Adrenal gland (tissue), 12 donors: Measurements from ENCODE around the gene MYH6. TPM values are rescaled to one million over a fixed set of nuclear protein-coding genes. Genes with fewer than 3 reads are reported as not detected.
"Not testable (repeated sequence)": the region's sequence is repeated elsewhere in the genome, so short reads cannot be mapped to it uniquely, and the experiment has no call there.

Source experiments
- DNase-seq, 7 donors: peaks; one replicate each; pipeline ENCODE4 v3.0.0-alpha.2; 2019 to 2020
- H3K27ac ChIP-seq, 5 donors: fragments of 200-600 bp; sonication (generic) in 4 of 5; 1 replicate in 3 of 5; 2 replicates in 2 of 5; pipeline versions ENCODE4 v1.5.1 to v1.8.0; 2016 to 2020; ENCODE audit warnings: mild to moderate bottlenecking in 1 of 5
- H3K27me3 ChIP-seq: fragments of 200-600 bp; 2 replicates; pipeline ENCODE4 v1.8.0; 2021
- H3K36me3 ChIP-seq, 2 donors: fragments of 200-600 bp; replicated peaks in 1 of 2; 1 replicate in 1 of 2; 2 replicates in 1 of 2; pipeline versions ENCODE4 v1.5.1 to v1.8.0; 2018 to 2022
- H3K4me1 ChIP-seq, 2 donors: fragments of 200-600 bp; replicated peaks in 1 of 2; 1 replicate in 1 of 2; 2 replicates in 1 of 2; pipeline versions ENCODE4 v1.5.1 to v1.8.0; 2018 to 2021
- H3K4me3 ChIP-seq, 4 donors: fragments of 200-600 bp; sonication (generic) in 3 of 4; one replicate each; pipeline ENCODE4 v1.5.1; 2016 to 2018
- H3K9me3 ChIP-seq, 3 donors: fragments of 200-600 bp; sonication (generic) in 1 of 3; replicated peaks in 1 of 3; 1 replicate in 2 of 3; 2 replicates in 1 of 3; pipeline versions ENCODE4 v1.5.1 to v1.8.0; 2016 to 2021
- CTCF ChIP-seq, 6 experiments: fragments of 450-650 bp in 4 of 6; fragments of 200-600 bp in 2 of 6; sonication (generic) in 1 of 6; IDR thresholded peaks; 1 replicate in 5 of 6; 2 replicates in 1 of 6; pipeline versions ENCODE4 v1.5.1 to v1.8.0; 2016 to 2021; ENCODE audit warnings: antibody characterized with exemption in 6 of 6, mild to moderate bottlenecking in 2 of 6, moderate library complexity in 1 of 6
- POLR2A ChIP-seq, 2 donors: fragments of 450-650 bp; IDR thresholded peaks; one replicate each; pipeline ENCODE4 v1.6.1; 2017; ENCODE audit warnings: antibody characterized with exemption in 2 of 2, mild to moderate bottlenecking in 2 of 2, moderate library complexity in 1 of 2
- WGBS, 4 donors: extraction: QIAGEN DNeasy Blood & Tissue Kit in 2 of 4; methylation state at CpG; one replicate each; pipeline versions ENCODE4 v1.1.5 to v1.1.7; 2013 to 2017; 5-methylcytosine and 5-hydroxymethylcytosine counted together
- intact Hi-C, 2 donors: fragments of 100-400 bp; cut with DNase I; formaldehyde crosslinking; loops; one replicate each; pipeline versions ENCODE4 v1.14.1 to v1.15.0; 2022 to 2023
- polyA plus RNA-seq, 3 donors: library from polyadenylated mRNA; stranded (reverse); fragments of 200-250 nt in 2 of 3; fragments of 350-450 nt in 1 of 3; fragmentation: Illumina TruSeq in 1 of 3; extraction: RNeasy Lipid Tissue Mini Kit (QIAGEN cat#74804) in 1 of 3; gene quantifications; one replicate each; pipeline ENCODE4 v1.2.3, GENCODE V29; 2013 to 2014
- total RNA-seq, 9 donors: library from RNA; depleted of rRNA in 4 of 9; stranded (reverse); fragments of >200 nt in 4 of 9; fragments of 120-200 nt in 1 of 9; fragmentation: NEBNext Ultra II Directional in 1 of 9; extraction: Animal tissue kit (Norgen Biotek cat#: 25700) in 1 of 9; gene quantifications; one replicate each; pipeline versions ENCODE4 v1.1.0 to v1.2.4, GENCODE V29; 2013 to 2023
- donor health status: healthy with polysubstance abuse.
- donor health status: Bipolar disorder and iron deficiency.
- donor health status: DM: yes; HTN: yes; CAD: no.
- donor health status: DM: no; HTN: no; CAD: no.
- donor health status: DM: no; HTN: no; CAD: no.
- donor health status: DM: yes; HTN: yes; CAD: no.

The MYH6 gene
- total and polyA plus RNA-seq, 12 donors = under 0.01 to 5.2 (median 0.27) TPM; not detected in 5

GRCh38 chr14:23402296-23403138 lies 5.6 kb downstream of the MYH6 start:
- Histone ChIP-seq H3K27ac (no peak overlapping the region), H3K4me1 (no peaks in the 10 kb centered on the region), H3K36me3 (no peaks in the 10 kb centered on the region), H3K9me3 (no peaks in the 10 kb centered on the region), H3K27me3 (no peaks in the 10 kb centered on the region), H3K4me3 (no peak overlapping the region)
- TF ChIP-seq CTCF (IDR thresholded peaks at IDR 0.05) (no peak), POLR2A (IDR thresholded peaks at IDR 0.05) (no peak)
- 62 to 67% (median 65%) methylated on average over 17 to 25 of the region's 25 CpGs for WGBS, 4 donors
- intact Hi-C loops = no loop called here
- peak in 1 of 7 donors; percentile 60 for DNase-seq

- Histone ChIP-seq H3K9me3 (no peaks in the 10 kb centered on the region), H3K27ac (no peak overlapping the region), H3K27me3 (no peaks in the 10 kb centered on the region), H3K4me1 (no peaks in the 10 kb centered on the region), H3K36me3 (no peaks in the 10 kb centered on the region), H3K4me3 (no peak overlapping the region)
- no peak for TF ChIP-seq POLR2A (IDR thresholded peaks at IDR 0.05)
- TF ChIP-seq CTCF (IDR thresholded peaks at IDR 0.05) = no peak
- WGBS, 4 donors = 70 to 84% (median 76%) methylated on average over 4 of the region's 4 CpGs
- intact Hi-C loops = no loop called here
- no peak for DNase-seq
Observed at GRCh38 chr14:23401291-23401690, 6.8 kb downstream of the MYH6 start.

- H3K4me3 ChIP-seq, intact Hi-C loops, H3K9me3 ChIP-seq, H3K36me3 ChIP-seq, DNase-seq, H3K27me3 ChIP-seq, H3K4me1 ChIP-seq, H3K27ac ChIP-seq: not testable (repeated sequence)
- WGBS, 4 donors = 78 to 91% (median 85%) methylated on average over 16 of the region's 16 CpGs
Observed at GRCh38 chr14:23400496-23401149, 7.5 kb downstream of the MYH6 start.

- Histone ChIP-seq H3K27me3 (no peaks in the 10 kb centered on the region), H3K36me3 (no peaks in the 10 kb centered on the region), H3K4me3 (no peak overlapping the region), H3K4me1 (no peaks in the 10 kb centered on the region), H3K27ac (no peak overlapping the region), H3K9me3 (no peaks in the 10 kb centered on the region)
- DNase-seq = no peak
- intact Hi-C loops = no loop called here
- no peak for TF ChIP-seq CTCF (IDR thresholded peaks at IDR 0.05)
- TF ChIP-seq POLR2A (IDR thresholded peaks at IDR 0.05) = no peak
- WGBS, 4 donors = 80 to 86% (median 82%) methylated on average over 5 to 6 of the region's 6 CpGs
Observed at GRCh38 chr14:23399591-23399990, 8.5 kb downstream of the MYH6 start.
